HCT116 (cell line): ENCODE results near the gene ABL2. TPM values are rescaled to one million over a fixed set of nuclear protein-coding genes. Genes with fewer than 3 reads are reported as not detected.

Source experiments
- ATAC-seq: fragments of 200-7000 bp; cut with Tn5 transposase; 2 replicates; pipeline ENCODE4 v1.9.1; 2020; ENCODE audit warnings: mild to moderate bottlenecking, moderate library complexity
- BruUV-seq: library from RNA; stranded (reverse); fragments of 400-500 nt; replicated peaks from 2 replicates; lab custom pipeline; 2021; lab: Mats Ljungman, UMichigan
- CTCF ChIA-PET: fragments of 300-600 bp; sonication (Branson Sonifier 250); formaldehyde crosslinking; loops from one replicate; lab custom pipeline; 2021; ENCODE audit warnings: antibody characterized with exemption; lab: Charles Lee
- POLR2A ChIA-PET: fragments of 300-600, 350-600 bp; sonication (Branson Sonifier 250); formaldehyde crosslinking; loops from one replicate; lab custom pipeline; 2021; ENCODE audit warnings: antibody characterized with exemption; lab: Charles Lee
- RAD21 ChIA-PET, 2 experiments: fragments of 300-600 bp; sonication (Branson Sonifier 250); formaldehyde crosslinking; loops; one replicate each; lab custom pipeline; 2023; ENCODE audit warnings: low total read pairs in 2 of 2; ENCODE audit not compliant: uncharacterized antibody in 2 of 2, unreplicated experiment in 2 of 2, low non-redundant PET in 1 of 2; lab: Charles Lee
- DNase-seq: peaks from one replicate; pipeline ENCODE4 v3.0.0-alpha.2; 2010; ENCODE audit warnings: low read depth, low spot score
- H2AFZ ChIP-seq: fragments of 200-600 bp; shearing (Covaris generic), sonication (generic); 2 replicates; pipeline ENCODE4 v1.6.1; 2017; ENCODE audit warnings: low read depth, mixed run types, mixed read lengths, antibody characterized with exemption, low read length; ENCODE audit not compliant: poor library complexity, severe bottlenecking
- H3K27ac ChIP-seq: 2 replicates; pipeline ENCODE4 v1.5.1; 2012; ENCODE audit warnings: low read depth, low read length
- H3K27me3 ChIP-seq: fragments of 200-600 bp; sonication (generic); 2 replicates; pipeline ENCODE4 v1.6.1; 2016; ENCODE audit warnings: mixed run types, low read length, mixed read lengths; ENCODE audit not compliant: insufficient read depth
- H3K36me3 ChIP-seq, 2 experiments: fragments of 200-500 bp in 1 of 2; fragments of 200-600 bp in 1 of 2; sonication (Bioruptor generic) in 1 of 2; sonication (generic) in 1 of 2; 2 replicates each; pipeline versions ENCODE4 v1.5.1 to v1.6.1; 2014 to 2016; ENCODE audit warnings: low read length in 2 of 2, inconsistent platforms in 1 of 2, mixed read lengths in 1 of 2, mixed run types in 1 of 2; ENCODE audit not compliant: insufficient read depth in 2 of 2, control insufficient read depth in 1 of 2
- H3K4me1 ChIP-seq, 2 experiments: fragments of 200-600 bp in 1 of 2; sonication (generic) in 1 of 2; 2 replicates each; pipeline versions ENCODE4 v1.5.1 to v1.6.1; 2012 to 2017; ENCODE audit warnings: low read length in 2 of 2, inconsistent platforms in 1 of 2, mild to moderate bottlenecking in 1 of 2, mixed read lengths in 1 of 2, mixed run types in 1 of 2, moderate library complexity in 1 of 2; ENCODE audit not compliant: insufficient read depth in 2 of 2, control insufficient read depth in 1 of 2
- H3K4me2 ChIP-seq: fragments of 200-600 bp; sonication (generic); 2 replicates; pipeline ENCODE4 v1.6.1; 2017; ENCODE audit warnings: mixed run types, low read length, mixed read lengths
- H3K4me3 ChIP-seq, 2 experiments: fragments of 200-600 bp in 1 of 2; sonication (generic) in 1 of 2; replicated peaks in 1 of 2; 2 replicates each; pipeline ENCODE4 v1.5.1; 2011 to 2016; ENCODE audit warnings: low read length in 2 of 2, control low read depth in 1 of 2, low read depth in 1 of 2, mild to moderate bottlenecking in 1 of 2, mixed read lengths in 1 of 2, mixed run types in 1 of 2
- H3K79me2 ChIP-seq: fragments of 200-600 bp; sonication (generic); 2 replicates; pipeline ENCODE4 v1.6.1; 2017; ENCODE audit warnings: mild to moderate bottlenecking, mixed run types, low read length, moderate library complexity, mixed read lengths; ENCODE audit not compliant: insufficient read depth
- H3K9ac ChIP-seq: fragments of 200-600 bp; sonication (generic); 2 replicates; pipeline ENCODE4 v1.6.1; 2016; ENCODE audit warnings: low read length, mixed read lengths
- H3K9me2 ChIP-seq: fragments of 200-600 bp; sonication (generic), shearing (Covaris generic); 2 replicates; pipeline ENCODE4 v1.6.1; 2017; ENCODE audit warnings: mixed run types, mild to moderate bottlenecking, moderate library complexity; ENCODE audit not compliant: insufficient read depth
- H3K9me3 ChIP-seq, 2 experiments: fragments of 200-500 bp in 1 of 2; fragments of 200-600 bp in 1 of 2; sonication (Bioruptor generic) in 1 of 2; sonication (generic) in 1 of 2; 2 replicates each; pipeline ENCODE4 v1.6.1; 2014 to 2017; ENCODE audit warnings: low read length in 2 of 2, mixed read lengths in 2 of 2, inconsistent platforms in 1 of 2, low read depth in 1 of 2, mild to moderate bottlenecking in 1 of 2, mixed run types in 1 of 2, moderate library complexity in 1 of 2; ENCODE audit not compliant: control insufficient read depth in 1 of 2, insufficient read depth in 1 of 2
- H4K20me1 ChIP-seq: fragments of 200-600 bp; sonication (generic), shearing (Covaris generic); 2 replicates; pipeline ENCODE4 v1.6.1; 2017; ENCODE audit warnings: mixed run types, mild to moderate bottlenecking, moderate library complexity; ENCODE audit not compliant: insufficient read depth
- ATF3 ChIP-seq: IDR thresholded peaks from 2 replicates; pipeline ENCODE4 v1.6.1; 2012
- CBX3 ChIP-seq: IDR thresholded peaks from 2 replicates; pipeline ENCODE4 v1.6.1; 2012; ENCODE audit warnings: low read depth
- CEBPB ChIP-seq: IDR thresholded peaks from 2 replicates; pipeline ENCODE4 v1.6.1; 2012; ENCODE audit warnings: low read depth
- EGR1 ChIP-seq: IDR thresholded peaks from 2 replicates; pipeline ENCODE4 v1.6.1; 2012; ENCODE audit warnings: low read depth
- ELF1 ChIP-seq: IDR thresholded peaks from 2 replicates; pipeline ENCODE4 v1.6.1; 2012; ENCODE audit warnings: low read depth, borderline replicate concordance
- EZH2 ChIP-seq: fragments of 200-600 bp; sonication (generic); IDR thresholded peaks from 2 replicates; pipeline ENCODE4 v1.6.1; 2017; ENCODE audit warnings: antibody characterized with exemption, mixed run types
- FOSL1 ChIP-seq: IDR thresholded peaks from 2 replicates; pipeline ENCODE4 v1.6.1; 2012; ENCODE audit warnings: low read depth
- JUND ChIP-seq: IDR thresholded peaks from 2 replicates; pipeline ENCODE4 v1.6.1; 2012
- RAD21 ChIP-seq: IDR thresholded peaks from 2 replicates; pipeline ENCODE4 v1.6.1; 2012; ENCODE audit warnings: low read depth, mild to moderate bottlenecking
- SIN3A ChIP-seq: IDR thresholded peaks from 2 replicates; pipeline ENCODE4 v1.6.1; 2012; ENCODE audit warnings: low read depth
- TCF7L2 ChIP-seq: IDR thresholded peaks from 2 replicates; pipeline ENCODE4 v1.7.0; 2011; ENCODE audit warnings: borderline replicate concordance, inconsistent platforms; ENCODE audit not compliant: insufficient read depth, insufficient read length; ENCODE audit errors: extremely low read depth
- ZNF274 ChIP-seq: fragments of 200-500 bp; sonication (Bioruptor generic); IDR thresholded peaks from 2 replicates; pipeline ENCODE4 v1.6.1; 2014; ENCODE audit warnings: mild to moderate bottlenecking, low read depth, low read length, inconsistent platforms
- intact Hi-C: fragments of 100-400 bp; cut with micrococcal nuclease; formaldehyde crosslinking; loops from 2 replicates; pipeline ENCODE4 v1.10.0; 2022
- total RNA-seq: library from RNA; stranded (reverse); gene quantifications from one replicate; pipeline ENCODE4 v1.2.1, GENCODE V29; 2021; ENCODE audit not compliant: unreplicated experiment
- TF ChIP-seq, protein P1 (sequence below): IDR thresholded peaks from 2 replicates; pipeline ENCODE4 v1.6.1; 2011; ENCODE audit warnings: mild to moderate bottlenecking, low read length, moderate library complexity; ENCODE audit not compliant: insufficient replicate concordance; ENCODE audit errors: extremely low read depth
- TF ChIP-seq, protein P2 (sequence below), 3 experiments: fragments of 200-600 bp in 1 of 3; sonication (generic) in 1 of 3; IDR thresholded peaks in 2 of 3; conservative IDR thresholded peaks in 1 of 3; 2 replicates each; pipeline ENCODE4 v1.5.1; 2012 to 2017; ENCODE audit warnings: low read depth in 2 of 3, low read length in 2 of 3, antibody characterized with exemption in 1 of 3, borderline replicate concordance in 1 of 3, control low read depth in 1 of 3, mild to moderate bottlenecking in 1 of 3, mixed read lengths in 1 of 3, mixed run types in 1 of 3, moderate library complexity in 1 of 3; ENCODE audit not compliant: insufficient read depth in 1 of 3

Gene ABL2
- total RNA-seq, 1 experiment from 2014 or later, result 22.9 TPM

GRCh38 chr1:179228783-179229213, 679 bp downstream of the ABL2 start:
- Histone ChIP-seq H3K79me2 (peaks cover 48% of the 10 kb centered on the region), H3K4me2 (peak overlapping the region; percentile 87), H3K4me1 (peaks cover 18 to 42% of the 10 kb centered on the region in 2 experiments), H4K20me1 (no peaks in the 10 kb centered on the region), H3K9ac (peak overlapping the region; percentile 89), H3K9me3 (no peaks in the 10 kb centered on the region), H3K4me3 (peak overlapping the region; percentile 68 to 75), H3K36me3 (no peaks in the 10 kb centered on the region), H3K27ac (0 out of 2 replicates have a peak overlapping the region, but pooled peaks have one; percentile 8), H2AFZ (no peak overlapping the region), H3K27me3 (no peaks in the 10 kb centered on the region), H3K9me2 (no peaks in the 10 kb centered on the region)
- DNase-seq, result no peak
- ChIA-PET RAD21 (no interaction called here), CTCF (interaction anchor here (0.9 kb wide), 1 partner anchor 108 kb away, joined by 3 read pairs; no protein-coding TSS in a partner anchor), POLR2A (interaction anchor here (0.6 kb wide), 1 partner anchor 40 kb away, joined by 3 read pairs; no protein-coding TSS in a partner anchor)
- ATAC-seq, result peak; percentile 57
- intact Hi-C loops, result no loop called here
- BruUV-seq, result no TSS peak
- TF ChIP-seq, protein P1, sequence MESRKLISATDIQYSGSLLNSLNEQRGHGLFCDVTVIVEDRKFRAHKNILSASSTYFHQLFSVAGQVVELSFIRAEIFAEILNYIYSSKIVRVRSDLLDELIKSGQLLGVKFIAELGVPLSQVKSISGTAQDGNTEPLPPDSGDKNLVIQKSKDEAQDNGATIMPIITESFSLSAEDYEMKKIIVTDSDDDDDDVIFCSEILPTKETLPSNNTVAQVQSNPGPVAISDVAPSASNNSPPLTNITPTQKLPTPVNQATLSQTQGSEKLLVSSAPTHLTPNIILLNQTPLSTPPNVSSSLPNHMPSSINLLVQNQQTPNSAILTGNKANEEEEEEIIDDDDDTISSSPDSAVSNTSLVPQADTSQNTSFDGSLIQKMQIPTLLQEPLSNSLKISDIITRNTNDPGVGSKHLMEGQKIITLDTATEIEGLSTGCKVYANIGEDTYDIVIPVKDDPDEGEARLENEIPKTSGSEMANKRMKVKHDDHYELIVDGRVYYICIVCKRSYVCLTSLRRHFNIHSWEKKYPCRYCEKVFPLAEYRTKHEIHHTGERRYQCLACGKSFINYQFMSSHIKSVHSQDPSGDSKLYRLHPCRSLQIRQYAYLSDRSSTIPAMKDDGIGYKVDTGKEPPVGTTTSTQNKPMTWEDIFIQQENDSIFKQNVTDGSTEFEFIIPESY, result no peak
- peak; percentile 75 for TF ChIP-seq EGR1
- TF ChIP-seq SIN3A, result no peak
- TF ChIP-seq TCF7L2, result no peak

- H3K36me3 ChIP-seq, result no peaks in the 10 kb centered on the region
- H4K20me1 ChIP-seq, result no peaks in the 10 kb centered on the region
- no peak overlapping the region for H3K4me3 ChIP-seq
- H3K4me1 ChIP-seq, result peaks cover 8 to 23% of the 10 kb centered on the region in 2 experiments
- no peaks in the 10 kb centered on the region for H3K9me2 ChIP-seq
- ATAC-seq, result no peak
- no peak overlapping the region for H2AFZ ChIP-seq
- H3K79me2 ChIP-seq, result peaks cover 66% of the 10 kb centered on the region
- BruUV-seq, result no TSS peak
- intact Hi-C loops, result no loop called here
- ChIA-PET POLR2A (no interaction called here), RAD21 (no interaction called here), CTCF (no interaction called here)
- no peak overlapping the region for H3K27ac ChIP-seq
- no peak for DNase-seq
- no peaks in the 10 kb centered on the region for H3K27me3 ChIP-seq
- H3K9me3 ChIP-seq, result no peaks in the 10 kb centered on the region
- H3K9ac ChIP-seq, result no peak overlapping the region
- no peak overlapping the region for H3K4me2 ChIP-seq
- TF ChIP-seq CBX3, result no peak
- TF ChIP-seq JUND, result no peak
- no peak for TF ChIP-seq FOSL1
- TF ChIP-seq SIN3A, result no peak
- TF ChIP-seq RAD21, result no peak
- no peak for TF ChIP-seq ZNF274
- TF ChIP-seq ELF1, result no peak
- no peak for TF ChIP-seq ATF3
- TF ChIP-seq, protein P2, sequence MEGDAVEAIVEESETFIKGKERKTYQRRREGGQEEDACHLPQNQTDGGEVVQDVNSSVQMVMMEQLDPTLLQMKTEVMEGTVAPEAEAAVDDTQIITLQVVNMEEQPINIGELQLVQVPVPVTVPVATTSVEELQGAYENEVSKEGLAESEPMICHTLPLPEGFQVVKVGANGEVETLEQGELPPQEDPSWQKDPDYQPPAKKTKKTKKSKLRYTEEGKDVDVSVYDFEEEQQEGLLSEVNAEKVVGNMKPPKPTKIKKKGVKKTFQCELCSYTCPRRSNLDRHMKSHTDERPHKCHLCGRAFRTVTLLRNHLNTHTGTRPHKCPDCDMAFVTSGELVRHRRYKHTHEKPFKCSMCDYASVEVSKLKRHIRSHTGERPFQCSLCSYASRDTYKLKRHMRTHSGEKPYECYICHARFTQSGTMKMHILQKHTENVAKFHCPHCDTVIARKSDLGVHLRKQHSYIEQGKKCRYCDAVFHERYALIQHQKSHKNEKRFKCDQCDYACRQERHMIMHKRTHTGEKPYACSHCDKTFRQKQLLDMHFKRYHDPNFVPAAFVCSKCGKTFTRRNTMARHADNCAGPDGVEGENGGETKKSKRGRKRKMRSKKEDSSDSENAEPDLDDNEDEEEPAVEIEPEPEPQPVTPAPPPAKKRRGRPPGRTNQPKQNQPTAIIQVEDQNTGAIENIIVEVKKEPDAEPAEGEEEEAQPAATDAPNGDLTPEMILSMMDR (IDR thresholded peaks at IDR 0.05 in 2 of 3, conservative IDR thresholded peaks at IDR 0.05 in 1 of 3; ENCODE audit: borderline replicate concordance in 1 of 3, insufficient read depth in 1 of 3, low read depth in 2 of 3, low read length in 2 of 3), result no peak
- no peak for TF ChIP-seq EZH2
- TF ChIP-seq CEBPB, result no peak
Observed at GRCh38 chr1:179226738-179227137, 2.7 kb downstream of the ABL2 start.
